Progenitor cell of endocrine pancreas (in vitro differentiated cells): ENCODE data around the gene ROBO3. TPM values are rescaled to one million over a fixed set of nuclear protein-coding genes. Genes with fewer than 3 reads are reported as not detected.

ENCODE experiments used
- DNase-seq: peaks from one replicate; pipeline ENCODE4 v3.0.0; 2021; ENCODE audit warnings: low spot score; ENCODE audit not compliant: unreplicated experiment
- H3K27ac Mint-ChIP-seq: 2 replicates; pipeline ENCODE4 v1.8.0; 2021; ENCODE audit warnings: mild to moderate bottlenecking, moderate library complexity, mixed read lengths
- H3K27me3 Mint-ChIP-seq: 2 replicates; pipeline ENCODE4 v1.8.0; 2021; ENCODE audit warnings: mixed read lengths
- H3K36me3 Mint-ChIP-seq: 2 replicates; pipeline ENCODE4 v1.8.0; 2022; ENCODE audit warnings: mixed read lengths; ENCODE audit not compliant: insufficient read depth
- H3K4me1 Mint-ChIP-seq: 2 replicates; pipeline ENCODE4 v1.8.0; 2021; ENCODE audit warnings: low read depth, mixed read lengths
- H3K4me3 Mint-ChIP-seq: 2 replicates; pipeline ENCODE4 v1.8.0; 2021; ENCODE audit warnings: low read depth, mild to moderate bottlenecking, moderate library complexity, mixed read lengths
- H3K9me3 Mint-ChIP-seq: 2 replicates; pipeline ENCODE4 v1.8.0; 2021; ENCODE audit warnings: low read depth, mixed read lengths
- total RNA-seq: library from RNA; stranded (reverse); gene quantifications from 2 replicates; pipeline ENCODE4 v1.2.1, GENCODE V29; 2021
- TF ChIP-seq, protein P1 (sequence below): fragments of 200-600 bp; sonication (generic); IDR thresholded peaks from one replicate; pipeline ENCODE4 v1.5.0; 2021; ENCODE audit warnings: antibody characterized with exemption, mild to moderate bottlenecking; ENCODE audit not compliant: unreplicated experiment

The ROBO3 gene
- total RNA-seq, 1 donor from 2014 or later = 9.9 TPM

DNA sequence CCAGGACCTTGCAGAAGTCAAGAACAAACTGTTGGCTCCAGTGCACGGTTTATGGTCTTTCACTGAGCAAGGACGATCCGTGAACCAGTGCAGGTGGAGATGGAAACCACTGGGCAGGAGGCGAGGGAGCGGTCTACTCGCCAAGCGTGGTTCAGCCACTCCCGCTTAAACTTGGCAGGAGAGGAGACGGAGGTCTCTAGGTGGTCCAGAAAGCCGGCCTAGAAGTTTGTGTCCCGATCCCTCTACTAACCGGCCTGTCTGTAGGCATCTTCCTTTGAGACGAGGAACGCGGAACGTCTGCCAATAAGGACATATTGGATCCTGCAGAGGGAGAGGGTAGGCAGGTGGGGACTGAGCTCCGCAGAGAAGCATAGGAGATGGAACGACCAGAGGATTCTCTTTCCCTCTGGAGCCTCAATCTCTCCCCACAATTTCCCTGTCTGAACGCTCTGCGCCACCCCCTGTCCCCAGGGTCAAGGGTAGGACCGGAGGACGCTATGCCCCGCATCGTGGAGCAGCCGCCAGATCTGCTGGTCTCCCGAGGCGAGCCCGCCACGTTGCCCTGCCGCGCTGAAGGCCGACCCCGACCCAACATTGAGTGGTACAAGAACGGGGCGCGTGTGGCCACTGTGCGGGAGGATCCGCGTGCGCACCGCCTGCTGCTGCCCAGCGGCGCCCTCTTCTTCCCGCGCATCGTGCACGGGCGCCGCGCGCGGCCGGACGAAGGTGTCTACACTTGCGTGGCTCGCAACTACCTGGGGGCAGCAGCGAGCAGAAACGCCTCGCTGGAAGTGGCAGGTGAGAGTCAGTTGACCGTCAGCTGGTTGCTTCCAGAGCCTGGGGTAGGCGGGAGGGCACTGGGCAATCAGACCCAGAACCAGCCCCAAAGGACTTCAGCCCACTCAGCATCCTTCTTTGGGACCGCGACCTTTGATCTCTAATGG, 3.4 kb downstream of the ROBO3 start:
- H3K4me1 Mint-ChIP-seq = peaks cover 1% of the 10 kb centered on the region
- TF ChIP-seq, protein P1, sequence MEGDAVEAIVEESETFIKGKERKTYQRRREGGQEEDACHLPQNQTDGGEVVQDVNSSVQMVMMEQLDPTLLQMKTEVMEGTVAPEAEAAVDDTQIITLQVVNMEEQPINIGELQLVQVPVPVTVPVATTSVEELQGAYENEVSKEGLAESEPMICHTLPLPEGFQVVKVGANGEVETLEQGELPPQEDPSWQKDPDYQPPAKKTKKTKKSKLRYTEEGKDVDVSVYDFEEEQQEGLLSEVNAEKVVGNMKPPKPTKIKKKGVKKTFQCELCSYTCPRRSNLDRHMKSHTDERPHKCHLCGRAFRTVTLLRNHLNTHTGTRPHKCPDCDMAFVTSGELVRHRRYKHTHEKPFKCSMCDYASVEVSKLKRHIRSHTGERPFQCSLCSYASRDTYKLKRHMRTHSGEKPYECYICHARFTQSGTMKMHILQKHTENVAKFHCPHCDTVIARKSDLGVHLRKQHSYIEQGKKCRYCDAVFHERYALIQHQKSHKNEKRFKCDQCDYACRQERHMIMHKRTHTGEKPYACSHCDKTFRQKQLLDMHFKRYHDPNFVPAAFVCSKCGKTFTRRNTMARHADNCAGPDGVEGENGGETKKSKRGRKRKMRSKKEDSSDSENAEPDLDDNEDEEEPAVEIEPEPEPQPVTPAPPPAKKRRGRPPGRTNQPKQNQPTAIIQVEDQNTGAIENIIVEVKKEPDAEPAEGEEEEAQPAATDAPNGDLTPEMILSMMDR = peak; percentile 23
- DNase-seq = no peak
- no peak overlapping the region for H3K27ac Mint-ChIP-seq
- H3K4me3 Mint-ChIP-seq = no peak overlapping the region
- H3K36me3 Mint-ChIP-seq = no peaks in the 10 kb centered on the region
- no peaks in the 10 kb centered on the region for H3K9me3 Mint-ChIP-seq
- H3K27me3 Mint-ChIP-seq = peaks cover 100% of the 10 kb centered on the region

DNA sequence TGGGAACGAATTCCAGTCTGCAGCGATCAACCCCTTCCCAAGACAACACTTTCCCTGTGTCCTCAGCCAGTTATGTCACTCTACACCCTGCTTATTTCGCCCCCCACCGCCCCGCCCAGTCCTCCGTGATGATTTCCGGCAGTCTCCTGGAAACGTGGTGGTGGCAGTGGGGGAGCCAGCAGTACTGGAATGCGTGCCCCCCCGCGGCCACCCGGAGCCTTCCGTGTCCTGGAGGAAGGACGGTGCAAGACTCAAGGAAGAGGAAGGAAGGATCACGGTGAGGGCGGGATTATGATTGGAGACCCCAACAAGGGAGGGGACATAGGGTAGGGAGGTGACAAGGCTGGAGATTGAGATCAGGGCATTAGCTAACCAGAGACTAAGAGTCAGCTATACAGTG, 4.1 kb downstream of the ROBO3 start:
- no peaks in the 10 kb centered on the region for H3K4me1 Mint-ChIP-seq
- H3K27me3 Mint-ChIP-seq = peaks cover 100% of the 10 kb centered on the region
- no peak for DNase-seq
- H3K4me3 Mint-ChIP-seq = no peak overlapping the region
- TF ChIP-seq, protein P1 = no peak
- H3K27ac Mint-ChIP-seq = no peak overlapping the region
- H3K36me3 Mint-ChIP-seq = no peaks in the 10 kb centered on the region
- H3K9me3 Mint-ChIP-seq = no peaks in the 10 kb centered on the region

DNA sequence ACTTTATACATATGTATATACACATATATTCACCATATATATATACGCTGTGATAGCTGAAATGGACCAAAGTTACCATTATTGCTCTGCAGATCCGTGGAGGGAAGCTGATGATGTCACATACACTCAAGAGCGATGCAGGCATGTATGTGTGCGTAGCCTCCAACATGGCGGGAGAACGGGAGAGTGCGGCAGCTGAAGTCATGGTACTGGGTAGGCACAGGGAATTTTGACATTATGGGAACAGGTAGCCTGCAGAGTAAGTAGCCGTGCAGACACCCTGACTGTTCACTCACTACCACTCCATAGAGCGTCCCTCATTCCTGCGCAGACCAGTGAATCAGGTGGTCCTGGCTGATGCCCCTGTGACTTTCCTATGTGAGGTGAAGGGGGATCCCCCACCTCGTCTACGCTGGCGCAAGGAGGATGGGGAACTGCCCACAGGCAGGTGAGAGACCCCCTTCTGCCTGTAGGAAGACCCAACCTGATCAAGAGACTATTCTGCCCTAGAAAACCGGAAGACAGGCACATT, 4.7 kb downstream of the ROBO3 start:
- no peak for DNase-seq
- TF ChIP-seq, protein P1 = no peak
- Mint-ChIP-seq H3K4me3 (no peak overlapping the region), H3K9me3 (no peaks in the 10 kb centered on the region), H3K4me1 (no peaks in the 10 kb centered on the region), H3K36me3 (no peaks in the 10 kb centered on the region), H3K27me3 (peaks cover 100% of the 10 kb centered on the region), H3K27ac (no peak overlapping the region)

DNA sequence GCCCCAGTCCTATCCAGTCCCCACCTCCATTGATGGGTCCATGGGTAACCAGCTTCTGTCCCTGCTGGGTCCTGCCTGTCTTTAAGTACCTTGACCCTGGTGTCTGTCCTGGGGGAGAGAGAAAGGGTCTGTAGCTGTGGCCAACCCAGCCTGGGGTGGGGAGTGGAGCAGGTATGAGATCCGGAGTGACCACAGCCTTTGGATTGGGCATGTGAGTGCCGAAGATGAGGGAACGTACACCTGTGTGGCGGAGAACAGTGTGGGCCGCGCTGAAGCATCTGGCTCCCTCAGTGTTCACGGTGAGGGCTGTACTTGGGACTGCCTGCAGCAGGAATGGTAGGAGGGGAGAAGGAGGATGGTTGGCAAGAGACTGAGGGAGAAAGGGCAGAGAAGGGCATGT, 5.2 kb downstream of the ROBO3 start:
- Mint-ChIP-seq H3K4me1 (no peaks in the 10 kb centered on the region), H3K36me3 (no peaks in the 10 kb centered on the region), H3K27me3 (peaks cover 100% of the 10 kb centered on the region), H3K27ac (no peak overlapping the region), H3K9me3 (no peaks in the 10 kb centered on the region), H3K4me3 (no peak overlapping the region)
- TF ChIP-seq, protein P1 = no peak
- DNase-seq = no peak

DNA sequence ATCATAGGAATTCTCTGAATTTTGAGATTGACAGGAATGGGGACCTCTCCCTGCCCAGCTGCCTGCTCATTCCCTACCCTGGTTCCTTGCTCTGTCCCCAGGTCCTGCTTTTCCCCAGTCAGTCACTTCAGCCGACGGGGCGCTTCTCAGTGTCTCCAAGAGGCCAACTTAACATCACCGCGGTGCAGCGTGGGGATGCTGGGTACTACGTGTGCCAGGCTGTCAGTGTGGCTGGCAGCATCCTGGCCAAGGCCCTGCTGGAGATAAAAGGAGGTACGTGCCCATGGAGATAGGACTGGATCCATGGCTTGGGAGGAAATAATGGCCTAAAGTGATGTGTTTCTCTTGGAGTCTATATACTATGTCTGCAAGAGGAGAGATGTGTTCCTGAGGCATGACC, 7.0 kb downstream of the ROBO3 start:
- Mint-ChIP-seq H3K4me1 (no peaks in the 10 kb centered on the region), H3K4me3 (no peak overlapping the region), H3K27ac (no peak overlapping the region), H3K9me3 (no peaks in the 10 kb centered on the region), H3K36me3 (no peaks in the 10 kb centered on the region), H3K27me3 (peaks cover 89% of the 10 kb centered on the region)
- no peak for DNase-seq
- TF ChIP-seq, protein P1 = no peak
